HEK293 (cell line): ENCODE data around the gene GLB1L.
A peak's percentile ranks its signal among the peaks of the same experiment; 100 is the strongest.

Experiments used
- CTCF ChIA-PET: fragments of 350-600 bp; formaldehyde crosslinking; extraction: SDS; loops from one replicate; lab custom pipeline; 2021; ENCODE audit warnings: antibody characterized with exemption; lab: Yijun Ruan, JAX
- POLR2A ChIA-PET: fragments of 300-600 bp; formaldehyde crosslinking; extraction: SDS; loops from one replicate; lab custom pipeline; 2020; ENCODE audit warnings: antibody characterized with exemption, inconsistent platforms; lab: Yijun Ruan, JAX
- H3K27ac ChIP-seq: fragments of 200-500 bp; sonication (Bioruptor generic); 2 replicates; pipeline ENCODE4 v1.5.1; 2014; ENCODE audit warnings: low read depth, low read length, control low read depth, inconsistent platforms; ENCODE audit errors: extremely low read depth
- H3K36me3 ChIP-seq, 2 experiments: fragments of 200-500 bp in 1 of 2; sonication (Bioruptor generic) in 1 of 2; 1 replicate in 1 of 2; 2 replicates in 1 of 2; pipeline ENCODE4 v1.5.1; 2014 to 2017; ENCODE audit warnings: inconsistent platforms in 2 of 2, low read length in 2 of 2; ENCODE audit not compliant: control insufficient read depth in 2 of 2, insufficient read depth in 1 of 2
- H3K4me1 ChIP-seq: fragments of 200-500 bp; sonication (Bioruptor generic); 2 replicates; pipeline ENCODE4 v1.5.1; 2014; ENCODE audit warnings: mild to moderate bottlenecking, low read length, inconsistent platforms; ENCODE audit not compliant: control insufficient read depth, insufficient read depth
- H3K4me3 ChIP-seq: 2 replicates; pipeline ENCODE4 v1.5.1; 2011; ENCODE audit warnings: low read depth, mild to moderate bottlenecking, control low read depth, low read length, moderate library complexity
- H3K9me3 ChIP-seq: fragments of 200-500 bp; sonication (Bioruptor generic); 2 replicates; pipeline ENCODE4 v1.5.1; 2014; ENCODE audit warnings: low read depth, low read length, inconsistent platforms; ENCODE audit not compliant: control insufficient read depth, insufficient read depth
- FEZF1 ChIP-seq: fragments of 450-650 bp; formaldehyde crosslinking; IDR thresholded peaks from 2 replicates; pipeline ENCODE4 v1.5.1; 2016; ENCODE audit warnings: missing biosample characterization, missing genetic modification characterization
- GLIS1 ChIP-seq: fragments of 450-650 bp; formaldehyde crosslinking; IDR thresholded peaks from 2 replicates; pipeline ENCODE4 v1.5.1; 2016; ENCODE audit warnings: missing biosample characterization, missing genetic modification characterization
- HIC1 ChIP-seq: fragments of 450-650 bp; formaldehyde crosslinking; IDR thresholded peaks from 2 replicates; pipeline ENCODE4 v1.5.1; 2016; ENCODE audit warnings: missing biosample characterization, missing genetic modification characterization
- OSR2 ChIP-seq: fragments of 450-650 bp; formaldehyde crosslinking; IDR thresholded peaks from 2 replicates; pipeline ENCODE4 v1.5.1; 2016; ENCODE audit warnings: missing biosample characterization, missing genetic modification characterization
- SCRT2 ChIP-seq: fragments of 450-650 bp; formaldehyde crosslinking; IDR thresholded peaks from 2 replicates; pipeline ENCODE4 v1.5.1; 2016; ENCODE audit warnings: missing biosample characterization, missing genetic modification characterization
- SP7 ChIP-seq: fragments of 450-650 bp; formaldehyde crosslinking; IDR thresholded peaks from 2 replicates; pipeline ENCODE4 v1.5.1; 2016; ENCODE audit warnings: missing biosample characterization, missing genetic modification characterization
- ZBTB17 ChIP-seq: fragments of 450-650 bp; formaldehyde crosslinking; IDR thresholded peaks from 2 replicates; pipeline ENCODE4 v1.5.1; 2016; ENCODE audit warnings: missing biosample characterization, missing genetic modification characterization
- ZBTB8A ChIP-seq: fragments of 450-650 bp; formaldehyde crosslinking; IDR thresholded peaks from 2 replicates; pipeline ENCODE4 v1.5.1; 2016; ENCODE audit warnings: missing biosample characterization, missing genetic modification characterization
- ZIC2 ChIP-seq: fragments of 450-650 bp; formaldehyde crosslinking; IDR thresholded peaks from 2 replicates; pipeline ENCODE4 v1.5.1; 2016; ENCODE audit warnings: missing biosample characterization, missing genetic modification characterization
- ZNF10 ChIP-seq: fragments of 450-650 bp; formaldehyde crosslinking; IDR thresholded peaks from 2 replicates; pipeline ENCODE4 v1.5.1; 2017; ENCODE audit warnings: missing biosample characterization, missing genetic modification characterization
- ZNF341 ChIP-seq: fragments of 450-650 bp; formaldehyde crosslinking; IDR thresholded peaks from 2 replicates; pipeline ENCODE4; 2016; ENCODE audit warnings: low read depth, missing biosample characterization, missing genetic modification characterization
- ZNF449 ChIP-seq: fragments of 450-650 bp; formaldehyde crosslinking; IDR thresholded peaks from 2 replicates; pipeline ENCODE4 v1.5.1; 2017; ENCODE audit warnings: missing biosample characterization, mild to moderate bottlenecking, missing genetic modification characterization, moderate library complexity
- ZNF501 ChIP-seq: fragments of 450-650 bp; formaldehyde crosslinking; IDR thresholded peaks from 2 replicates; pipeline ENCODE4 v1.5.1; 2016; ENCODE audit warnings: missing biosample characterization, missing genetic modification characterization
- ZNF558 ChIP-seq: fragments of 450-650 bp; formaldehyde crosslinking; IDR thresholded peaks from 2 replicates; pipeline ENCODE4 v1.5.1; 2016; ENCODE audit warnings: missing biosample characterization, missing genetic modification characterization
- ZNF600 ChIP-seq: fragments of 450-650 bp; formaldehyde crosslinking; IDR thresholded peaks from 2 replicates; pipeline ENCODE4 v1.5.1; 2016; ENCODE audit warnings: missing biosample characterization, missing genetic modification characterization
- ZNF843 ChIP-seq: fragments of 450-650 bp; formaldehyde crosslinking; IDR thresholded peaks from 2 replicates; pipeline ENCODE4 v1.5.1; 2016; ENCODE audit warnings: missing biosample characterization, missing genetic modification characterization
- TF ChIP-seq, protein P1 (sequence below): fragments of 450-650 bp; formaldehyde crosslinking; IDR thresholded peaks from 2 replicates; pipeline ENCODE4 v1.5.1; 2016; ENCODE audit warnings: missing biosample characterization, missing genetic modification characterization

GLB1L gene

DNA sequence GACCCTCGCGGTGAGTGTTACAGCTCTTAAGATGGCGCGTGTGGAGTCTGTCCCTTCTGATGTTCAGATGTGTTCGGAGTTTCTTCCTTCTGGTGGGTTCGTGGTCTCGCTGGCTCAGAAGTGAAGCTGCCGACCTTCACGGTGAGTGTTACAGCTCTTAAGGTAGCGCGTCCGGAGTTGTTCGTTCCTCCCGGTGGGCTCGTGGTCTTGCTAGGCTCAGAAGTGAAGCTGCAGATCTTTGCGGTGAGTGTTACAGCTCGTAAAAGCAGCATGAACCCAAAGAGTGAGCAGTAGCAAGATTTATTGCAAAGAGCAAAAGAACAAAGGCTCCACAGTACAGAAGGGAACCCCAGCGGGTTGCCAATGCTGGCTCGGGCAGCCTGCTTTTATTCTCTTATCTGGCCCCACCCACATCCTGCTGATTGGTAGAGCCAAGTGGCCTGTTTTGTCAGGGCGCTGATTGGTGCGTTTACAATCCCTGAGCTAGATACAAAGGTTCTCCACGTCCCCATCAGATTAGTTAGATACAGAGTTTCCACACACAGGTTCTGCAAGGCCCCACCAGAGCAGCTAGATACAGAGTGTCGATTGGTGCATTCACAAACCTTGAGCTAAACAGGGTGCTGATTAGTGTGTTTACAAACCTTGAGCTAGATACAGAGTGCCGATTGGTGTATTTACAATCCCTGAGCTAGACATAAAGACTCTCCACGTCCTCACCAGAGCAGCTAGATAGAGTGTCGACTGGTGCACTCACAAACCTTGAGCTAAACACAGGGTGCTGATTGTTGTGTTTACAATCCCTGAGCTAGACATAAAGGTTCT lies 44.5 kb downstream of the GLB1L start (continued):
- TF ChIP-seq ZNF449 (peak; percentile 54; the same call in 1 of the 2 replicates), ZIC2 (tag by site-specific recombination) (peak; percentile 71), ZBTB8A (tag by site-specific recombination) (peak; percentile 43; the same call in 1 of the 2 replicates), ZNF843 (tag by site-specific recombination) (0 out of 2 replicates have a peak, but pooled peaks have one; percentile 44), ZNF600 (tag by site-specific recombination) (peak; percentile 25; the same call in 1 of the 2 replicates), FEZF1 (tag by site-specific recombination) (peak; percentile 94), SP7 (peak; percentile 53), ZNF10 (tag by site-specific recombination) (0 out of 2 replicates have a peak, but pooled peaks have one; percentile 21), ZNF558 (tag by site-specific recombination) (peak; percentile 53; the same call in 1 of the 2 replicates), ZNF501 (tag by site-specific recombination) (peak; percentile 81; the same call in 1 of the 2 replicates), GLIS1 (peak; percentile 20; the same call in 1 of the 2 replicates), OSR2 (tag by site-specific recombination) (peak; percentile 79), ZBTB17 (tag by site-specific recombination) (peak; percentile 58), HIC1 (0 out of 2 replicates have a peak, but pooled peaks have one; percentile 24), ZNF341 (tag by site-specific recombination) (peak; percentile 69)
- TF ChIP-seq, protein P1, sequence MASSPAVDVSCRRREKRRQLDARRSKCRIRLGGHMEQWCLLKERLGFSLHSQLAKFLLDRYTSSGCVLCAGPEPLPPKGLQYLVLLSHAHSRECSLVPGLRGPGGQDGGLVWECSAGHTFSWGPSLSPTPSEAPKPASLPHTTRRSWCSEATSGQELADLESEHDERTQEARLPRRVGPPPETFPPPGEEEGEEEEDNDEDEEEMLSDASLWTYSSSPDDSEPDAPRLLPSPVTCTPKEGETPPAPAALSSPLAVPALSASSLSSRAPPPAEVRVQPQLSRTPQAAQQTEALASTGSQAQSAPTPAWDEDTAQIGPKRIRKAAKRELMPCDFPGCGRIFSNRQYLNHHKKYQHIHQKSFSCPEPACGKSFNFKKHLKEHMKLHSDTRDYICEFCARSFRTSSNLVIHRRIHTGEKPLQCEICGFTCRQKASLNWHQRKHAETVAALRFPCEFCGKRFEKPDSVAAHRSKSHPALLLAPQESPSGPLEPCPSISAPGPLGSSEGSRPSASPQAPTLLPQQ = 0 out of 2 replicates have a peak, but pooled peaks have one; percentile 19

- Histone ChIP-seq H3K4me1 (no peaks in the 10 kb centered on the region; the same call in 1 of the 2 replicates), H3K27ac (no peak overlapping the region), H3K9me3 (no peaks in the 10 kb centered on the region), H3K36me3 (no peaks in the 10 kb centered on the region)
- POLR2A ChIA-PET = interaction anchor here (1.3 kb wide), 1 partner anchor 23 kb away, joined by 4 read pairs; the partner anchor contains the start of gene CNPPD1
- CTCF ChIA-PET = interaction anchor here (0.6 to 0.7 kb wide), 2 partner anchors 95 to 669 kb away, joined by 3 read pairs; no protein-coding TSS in a partner anchor
- TF ChIP-seq SCRT2 (tag by site-specific recombination) = no peak
- TF ChIP-seq ZBTB17 (tag by site-specific recombination) = peak; percentile 24; the same call in 1 of the 2 replicates
- TF ChIP-seq, all 188 proteins: peak for 1
- H3K4me3 ChIP-seq = no peak overlapping the region
These were observed 45.6 kb downstream of the GLB1L start for GRCh38 chr2:219199470-219200211.
